ENCODE data around the gene TRPM2.

GRCh38 chr21:44434568-44434925 lies 81.1 kb downstream of the TRPM2 start:
- TF ChIP-seq POLR2A (IDR thresholded peaks at IDR 0.05; ENCODE audit: low read length) (no peak), GATA1 (IDR thresholded peaks at IDR 0.05; ENCODE audit: low read depth, low read length) (no peak)
